Fibroblast of lung (primary cell): Measurements from ENCODE around the gene YBX1. TPM values are rescaled to one million over a fixed set of nuclear protein-coding genes. Genes with fewer than 3 reads are reported as not detected.
"Not testable (repeated sequence)": the region's sequence is repeated elsewhere in the genome, so short reads cannot be mapped to it uniquely, and the experiment has no call there.

Experiments used
- DNase-seq, 2 donors: peaks; one replicate each; pipeline versions ENCODE4 v3.0.0 to v3.0.0-alpha.2; 2010; ENCODE audit warnings: low read depth in 2 of 2
- H2AFZ ChIP-seq: 2 replicates; pipeline ENCODE4 v1.5.1; 2012; ENCODE audit warnings: low read length, control low read depth, inconsistent platforms
- H3K27ac ChIP-seq: 2 replicates; pipeline ENCODE4 v1.5.1; 2011; ENCODE audit warnings: low read length, control low read depth; ENCODE audit not compliant: insufficient read depth
- H3K27me3 ChIP-seq: 2 replicates; pipeline ENCODE4 v1.5.1; 2011; ENCODE audit warnings: mild to moderate bottlenecking, low read length; ENCODE audit not compliant: control insufficient read depth, insufficient read depth
- H3K36me3 ChIP-seq: 2 replicates; pipeline ENCODE4 v1.5.1; 2011; ENCODE audit warnings: low read length; ENCODE audit not compliant: control insufficient read depth, insufficient read depth
- H3K4me1 ChIP-seq: 2 replicates; pipeline ENCODE4 v1.5.1; 2011; ENCODE audit warnings: low read length; ENCODE audit not compliant: control insufficient read depth, insufficient read depth; ENCODE audit errors: extremely low read depth
- H3K4me2 ChIP-seq: 2 replicates; pipeline ENCODE4 v1.5.1; 2011; ENCODE audit warnings: low read length, control low read depth; ENCODE audit not compliant: insufficient read depth; ENCODE audit errors: extremely low read depth
- H3K4me3 ChIP-seq, 4 experiments: fragments of 200-600 bp in 1 of 4; sonication (generic) in 1 of 4; replicated peaks in 1 of 4; 2 replicates each; pipeline ENCODE4 v1.5.1; 2011 to 2016; ENCODE audit warnings: low read length in 4 of 4, low read depth in 3 of 4, mild to moderate bottlenecking in 3 of 4, control low read depth in 2 of 4, inconsistent platforms in 1 of 4, mixed read lengths in 1 of 4; ENCODE audit not compliant: insufficient read depth in 1 of 4; ENCODE audit errors: control extremely low read depth in 1 of 4
- H3K79me2 ChIP-seq: 2 replicates; pipeline ENCODE4 v1.5.1; 2012; ENCODE audit warnings: mild to moderate bottlenecking, low read length, inconsistent platforms; ENCODE audit not compliant: control insufficient read depth, insufficient read depth
- H3K9ac ChIP-seq: 2 replicates; pipeline ENCODE4 v1.5.1; 2011; ENCODE audit warnings: mild to moderate bottlenecking, low read length, control low read depth; ENCODE audit not compliant: insufficient read depth
- H3K9me3 ChIP-seq: 2 replicates; pipeline ENCODE4 v1.5.1; 2012; ENCODE audit warnings: low read depth, low read length; ENCODE audit not compliant: control insufficient read depth, insufficient read depth
- H4K20me1 ChIP-seq: 2 replicates; pipeline ENCODE4 v1.5.1; 2011; ENCODE audit warnings: low read length; ENCODE audit not compliant: control insufficient read depth, insufficient read depth; ENCODE audit errors: extremely low read depth
- CTCF ChIP-seq, 2 donors: IDR thresholded peaks in 1 of 2; conservative IDR thresholded peaks in 1 of 2; 1 replicate in 1 of 2; 2 replicates in 1 of 2; pipeline ENCODE4 v1.5.1; 2011 to 2012; ENCODE audit warnings: low read length in 2 of 2, control low read depth in 1 of 2, inconsistent platforms in 1 of 2, low read depth in 1 of 2, mild to moderate bottlenecking in 1 of 2
- EZH2 ChIP-seq: IDR thresholded peaks from 2 replicates; pipeline ENCODE4 v1.5.1; 2012; ENCODE audit warnings: low read length, control low read depth, mild to moderate bottlenecking; ENCODE audit errors: missing control alignments
- polyA plus RNA-seq, 2 donors: library from polyadenylated mRNA; depleted of rRNA in 1 of 2; stranded (reverse) in 1 of 2; unstranded in 1 of 2; fragments of >200 nt; gene quantifications; 2 replicates each; pipeline ENCODE4 v1.2.1, GENCODE V29; 2011 to 2012; ENCODE audit warnings: missing spikeins in 1 of 2
- total RNA-seq: library from RNA; depleted of rRNA; stranded (reverse); fragments of >200 nt; gene quantifications from 2 replicates; pipeline ENCODE4 v1.2.1, GENCODE V29; 2014

Gene YBX1
- total and polyA plus RNA-seq, 2 donors (not counting 1 experiment from before 2014, with no cell fraction given), result 795 to 799 TPM

GRCh38 chr1:42750041-42750440 lies 67.8 kb downstream of the YBX1 start:
- H3K36me3 ChIP-seq, result peaks cover 43% of the 10 kb centered on the region
- peaks cover 2% of the 10 kb centered on the region for H4K20me1 ChIP-seq
- no peak overlapping the region for H2AFZ ChIP-seq

DNA sequence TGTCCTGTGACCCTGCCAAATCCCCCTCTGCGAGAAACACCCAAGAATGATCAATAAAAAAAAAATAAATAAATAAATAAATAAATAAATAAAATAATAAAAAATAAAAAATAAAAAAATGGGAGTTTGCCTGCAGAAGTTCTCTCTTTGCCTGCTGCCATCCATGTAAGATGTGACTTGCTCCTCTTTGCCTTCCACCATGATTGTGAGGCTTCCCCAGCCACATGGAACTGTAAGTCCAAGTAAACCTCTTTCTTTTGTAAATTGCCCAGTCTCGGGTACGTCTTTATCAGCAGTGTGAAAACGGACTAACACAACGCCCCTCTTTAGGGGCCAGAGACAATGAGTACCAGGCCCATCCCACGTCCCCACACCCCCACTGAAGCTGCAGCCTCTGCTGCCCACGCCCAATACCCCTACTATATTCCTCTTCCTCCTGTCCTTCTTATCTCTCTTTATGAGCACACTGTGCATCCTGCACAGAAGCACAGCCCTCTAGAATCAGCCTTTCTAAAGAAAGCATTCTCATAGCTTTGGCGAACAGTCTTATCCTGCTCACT lies 69.4 kb downstream of the YBX1 start:
- H3K9me3 ChIP-seq, H3K4me2 ChIP-seq, H2AFZ ChIP-seq, H3K4me1 ChIP-seq, H3K4me3 ChIP-seq, H4K20me1 ChIP-seq, H3K9ac ChIP-seq, H3K27ac ChIP-seq, H3K27me3 ChIP-seq, DNase-seq, H3K79me2 ChIP-seq: not testable (repeated sequence)
- H3K36me3 ChIP-seq, result peaks cover 45% of the 10 kb centered on the region

More at GRCh38 chr1:42750041-42750440, 67.8 kb downstream of the YBX1 start:
- Histone ChIP-seq H3K4me3 (no peak overlapping the region), H3K9ac (no peak overlapping the region), H3K4me1 (peaks cover 2% of the 10 kb centered on the region), H3K27ac (no peak overlapping the region), H3K27me3 (no peaks in the 10 kb centered on the region), H3K9me3 (no peaks in the 10 kb centered on the region), H3K4me2 (no peak overlapping the region), H3K79me2 (no peaks in the 10 kb centered on the region)
- TF ChIP-seq CTCF (conservative IDR thresholded peaks at IDR 0.05 in 1 of 2, IDR thresholded peaks at IDR 0.05 in 1 of 2; ENCODE audit: low read depth in 1 of 2, low read length in 2 of 2), result no peak
- no peak for TF ChIP-seq EZH2
- DNase-seq, result no peak

DNA sequence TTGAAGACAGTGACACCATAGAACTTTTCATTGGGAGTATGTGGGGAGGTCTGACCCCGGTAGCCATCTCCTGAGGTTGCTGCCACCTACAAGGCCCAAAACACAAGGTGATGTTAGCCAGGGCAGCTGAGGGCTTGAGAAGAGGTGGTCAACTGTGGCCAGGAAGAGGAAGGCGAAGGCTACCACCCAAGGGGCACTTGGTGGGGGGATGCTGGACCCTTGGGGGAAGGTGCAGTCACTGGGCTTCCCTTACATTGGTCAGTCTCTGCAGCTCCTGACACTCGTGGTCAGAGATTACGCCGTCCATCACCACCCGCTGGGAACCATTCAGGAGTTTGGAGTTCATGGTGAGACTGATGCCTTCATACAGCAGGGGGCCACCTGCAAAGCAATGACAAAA lies 70.1 kb downstream of the YBX1 start:
- no peak overlapping the region for H3K9ac ChIP-seq
- peaks cover 2% of the 10 kb centered on the region for H3K4me1 ChIP-seq
- no peaks in the 10 kb centered on the region for H3K27me3 ChIP-seq
- H3K79me2 ChIP-seq, result no peaks in the 10 kb centered on the region
- H3K27ac ChIP-seq, result no peak overlapping the region
- DNase-seq, result no peak
- no peak for TF ChIP-seq CTCF (conservative IDR thresholded peaks at IDR 0.05 in 1 of 2, IDR thresholded peaks at IDR 0.05 in 1 of 2; ENCODE audit: low read depth in 1 of 2, low read length in 2 of 2)
- no peak for TF ChIP-seq EZH2
- no peak overlapping the region for H2AFZ ChIP-seq
- no peak overlapping the region for H3K4me2 ChIP-seq
- H3K36me3 ChIP-seq, result peaks cover 45% of the 10 kb centered on the region
- peaks cover 2% of the 10 kb centered on the region for H4K20me1 ChIP-seq
- H3K4me3 ChIP-seq, result no peak overlapping the region
- no peaks in the 10 kb centered on the region for H3K9me3 ChIP-seq
